A549 (cell line): ENCODE results near the gene SH2D1B.

Source experiments
- BHLHE40 ChIP-seq: IDR thresholded peaks from 2 replicates; pipeline ENCODE4 v1.6.1; 2012; ENCODE audit warnings: low read depth, low read length, inconsistent platforms
- CTCF ChIP-seq: fragments of >200 bp; sonication (Bioruptor Twin); formaldehyde crosslinking; IDR thresholded peaks from 3 replicates; pipeline ENCODE4 v1.5.1; 2016
- PHF8 ChIP-seq: fragments of 200-600 bp; sonication (generic); IDR thresholded peaks from 2 replicates; pipeline ENCODE4 v1.6.1; 2016; ENCODE audit warnings: low read depth, mild to moderate bottlenecking, antibody characterized with exemption, moderate library complexity, borderline replicate concordance
- POLR2A ChIP-seq: IDR thresholded peaks from 2 replicates; pipeline ENCODE4 v1.6.1; 2012; ENCODE audit warnings: mild to moderate bottlenecking, low read length
- RAD21 ChIP-seq, 2 experiments: fragments of >200 bp in 1 of 2; sonication (Bioruptor Twin) in 1 of 2; formaldehyde crosslinking in 1 of 2; IDR thresholded peaks in 1 of 2; conservative IDR thresholded peaks in 1 of 2; 2 replicates in 1 of 2; 3 replicates in 1 of 2; pipeline ENCODE4 v1.6.1; 2012 to 2018; ENCODE audit warnings: inconsistent platforms in 1 of 2
- RFX5 ChIP-seq: fragments of 450-650 bp; IDR thresholded peaks from 2 replicates; pipeline ENCODE4 v1.7.1; 2014; ENCODE audit warnings: antibody characterized with exemption, mild to moderate bottlenecking, moderate library complexity
- ZFP36 ChIP-seq: fragments of 450-650 bp; IDR thresholded peaks from 2 replicates; pipeline ENCODE4 v1.6.1; 2014; ENCODE audit warnings: borderline replicate concordance; ENCODE audit not compliant: partially characterized antibody
- TF ChIP-seq, protein P1 (sequence below): IDR thresholded peaks from 2 replicates; pipeline ENCODE4 v1.6.1; 2012

DNA sequence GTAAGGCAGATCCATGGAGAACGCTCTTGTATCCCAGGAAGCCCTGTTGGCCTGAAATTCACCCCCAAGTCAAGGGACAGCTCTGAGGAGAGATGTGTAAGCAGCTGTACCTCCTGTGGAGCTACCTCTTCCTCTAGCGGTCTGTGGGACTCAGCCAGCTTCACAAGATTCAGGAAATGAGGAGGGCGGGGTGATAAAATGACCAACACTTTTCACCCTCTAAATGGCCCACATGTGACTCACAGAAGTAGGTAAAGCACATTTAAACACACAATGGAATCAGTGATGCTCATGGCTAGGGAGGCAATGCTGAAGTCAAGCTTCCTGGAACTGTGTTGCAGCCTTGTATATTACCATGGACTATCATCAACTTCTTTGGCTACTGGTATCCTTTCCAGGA, at the start of gene SH2D1B:
- TF ChIP-seq RFX5 (no peak), ZFP36 (no peak), POLR2A (no peak), CTCF (no peak), RAD21 (conservative IDR thresholded peaks at IDR 0.05 in 1 of 2, IDR thresholded peaks at IDR 0.05 in 1 of 2) (no peak), BHLHE40 (no peak), PHF8 (no peak)
- TF ChIP-seq, protein P1, sequence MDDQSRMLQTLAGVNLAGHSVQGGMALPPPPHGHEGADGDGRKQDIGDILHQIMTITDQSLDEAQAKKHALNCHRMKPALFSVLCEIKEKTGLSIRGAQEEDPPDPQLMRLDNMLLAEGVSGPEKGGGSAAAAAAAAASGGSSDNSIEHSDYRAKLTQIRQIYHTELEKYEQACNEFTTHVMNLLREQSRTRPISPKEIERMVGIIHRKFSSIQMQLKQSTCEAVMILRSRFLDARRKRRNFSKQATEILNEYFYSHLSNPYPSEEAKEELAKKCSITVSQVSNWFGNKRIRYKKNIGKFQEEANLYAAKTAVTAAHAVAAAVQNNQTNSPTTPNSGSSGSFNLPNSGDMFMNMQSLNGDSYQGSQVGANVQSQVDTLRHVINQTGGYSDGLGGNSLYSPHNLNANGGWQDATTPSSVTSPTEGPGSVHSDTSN = no peak
